ENCODE results near the gene TBCK.

The TBCK gene

DNA sequence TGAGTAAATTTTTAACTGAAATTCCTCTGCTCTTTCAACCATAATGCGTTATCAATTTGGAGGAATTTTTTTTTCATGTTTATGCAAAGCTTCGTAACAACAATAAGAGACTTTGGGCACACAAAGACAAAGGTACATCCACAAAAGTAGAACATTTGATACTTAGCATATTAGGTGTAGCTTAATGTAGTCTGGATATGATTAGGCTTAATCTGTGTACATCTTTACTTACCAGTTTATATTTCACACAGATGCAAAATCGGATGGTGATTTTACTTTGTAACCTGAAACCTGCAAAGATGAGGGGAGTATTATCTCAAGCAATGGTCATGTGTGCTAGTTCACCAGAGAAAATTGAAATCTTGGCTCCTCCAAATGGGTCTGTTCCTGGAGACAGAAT, 20.6 kb upstream of the TBCK start:
- H3K4me3 ChIP-seq (ENCODE audit: low read depth, low read length, poor library complexity, severe bottlenecking) = no peak overlapping the region
- no peak overlapping the region for H3K27ac ChIP-seq (ENCODE audit: low read depth, low read length, poor library complexity, severe bottlenecking)
- peaks cover 4% of the 10 kb centered on the region for H3K79me2 ChIP-seq (ENCODE audit: insufficient read depth, low read length)
- H3K9me2 ChIP-seq (ENCODE audit: low read depth, low read length) = no peaks in the 10 kb centered on the region
- no peaks in the 10 kb centered on the region for H4K20me1 ChIP-seq (ENCODE audit: insufficient read depth, low read length)
- H3K27me3 ChIP-seq (ENCODE audit: insufficient read depth, low read length) = no peaks in the 10 kb centered on the region
- peaks cover 81% of the 10 kb centered on the region for H3K36me3 ChIP-seq (ENCODE audit: insufficient read depth, low read length)
- no peaks in the 10 kb centered on the region for H3K4me1 ChIP-seq (ENCODE audit: insufficient read depth, low read length, severe bottlenecking)
- no peak overlapping the region for H3K4me2 ChIP-seq (ENCODE audit: low read length)
- TF ChIP-seq, protein P1, sequence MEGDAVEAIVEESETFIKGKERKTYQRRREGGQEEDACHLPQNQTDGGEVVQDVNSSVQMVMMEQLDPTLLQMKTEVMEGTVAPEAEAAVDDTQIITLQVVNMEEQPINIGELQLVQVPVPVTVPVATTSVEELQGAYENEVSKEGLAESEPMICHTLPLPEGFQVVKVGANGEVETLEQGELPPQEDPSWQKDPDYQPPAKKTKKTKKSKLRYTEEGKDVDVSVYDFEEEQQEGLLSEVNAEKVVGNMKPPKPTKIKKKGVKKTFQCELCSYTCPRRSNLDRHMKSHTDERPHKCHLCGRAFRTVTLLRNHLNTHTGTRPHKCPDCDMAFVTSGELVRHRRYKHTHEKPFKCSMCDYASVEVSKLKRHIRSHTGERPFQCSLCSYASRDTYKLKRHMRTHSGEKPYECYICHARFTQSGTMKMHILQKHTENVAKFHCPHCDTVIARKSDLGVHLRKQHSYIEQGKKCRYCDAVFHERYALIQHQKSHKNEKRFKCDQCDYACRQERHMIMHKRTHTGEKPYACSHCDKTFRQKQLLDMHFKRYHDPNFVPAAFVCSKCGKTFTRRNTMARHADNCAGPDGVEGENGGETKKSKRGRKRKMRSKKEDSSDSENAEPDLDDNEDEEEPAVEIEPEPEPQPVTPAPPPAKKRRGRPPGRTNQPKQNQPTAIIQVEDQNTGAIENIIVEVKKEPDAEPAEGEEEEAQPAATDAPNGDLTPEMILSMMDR (IDR thresholded peaks at IDR 0.05; ENCODE audit: low read length) = no peak
- no peak for TF ChIP-seq EZH2 (IDR thresholded peaks at IDR 0.05; ENCODE audit: borderline replicate concordance, low read length)
- no peaks in the 10 kb centered on the region for H3F3A ChIP-seq (ENCODE audit: insufficient read depth, low read length)
- no peaks in the 10 kb centered on the region for H3K9me3 ChIP-seq (ENCODE audit: low read length)
- H2AFZ ChIP-seq (ENCODE audit: low read length) = no peak overlapping the region
- H3K9ac ChIP-seq (ENCODE audit: low read length) = no peak overlapping the region

DNA sequence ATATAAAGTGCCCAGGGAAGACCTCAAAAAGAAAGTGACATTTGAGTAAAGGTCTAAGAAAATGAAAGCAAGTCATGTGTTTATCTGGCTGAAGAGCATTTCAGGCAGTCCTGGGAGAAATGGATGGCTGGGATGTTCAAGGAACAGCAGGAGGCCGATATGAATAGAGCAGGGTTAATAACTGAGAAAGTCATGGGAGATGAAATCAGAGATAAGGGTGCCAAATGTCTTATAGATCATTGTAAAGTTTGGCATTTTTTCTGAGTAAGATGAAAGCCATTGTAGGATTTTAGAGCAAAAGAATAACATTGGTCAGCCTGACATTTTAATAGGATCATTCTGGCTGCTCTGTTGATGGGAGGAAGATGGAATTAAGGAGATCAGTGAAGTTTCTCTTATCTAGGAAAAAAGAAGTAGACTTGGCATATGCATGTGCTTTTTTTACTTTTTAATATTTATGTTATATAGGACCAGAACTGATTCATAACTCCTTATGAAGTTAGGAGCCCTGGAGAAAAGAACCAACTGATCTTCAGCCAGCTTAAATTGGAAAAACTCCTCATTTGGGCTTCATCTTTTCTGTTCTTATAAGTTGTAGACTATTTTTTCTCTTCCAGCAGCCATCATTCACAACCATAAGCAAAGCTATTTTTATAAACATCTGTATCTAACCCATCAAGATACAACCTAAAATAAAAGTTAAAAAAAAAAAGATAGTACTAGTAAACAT, 18.9 kb upstream of the TBCK start:
- no peaks in the 10 kb centered on the region for H3K27me3 ChIP-seq (ENCODE audit: insufficient read depth, low read length)
- H3K27ac ChIP-seq (ENCODE audit: low read depth, low read length, poor library complexity, severe bottlenecking) = no peak overlapping the region
- H3K79me2 ChIP-seq (ENCODE audit: insufficient read depth, low read length) = no peaks in the 10 kb centered on the region
- no peaks in the 10 kb centered on the region for H4K20me1 ChIP-seq (ENCODE audit: insufficient read depth, low read length)
- no peaks in the 10 kb centered on the region for H3K4me1 ChIP-seq (ENCODE audit: insufficient read depth, low read length, severe bottlenecking)
- TF ChIP-seq EZH2 (IDR thresholded peaks at IDR 0.05; ENCODE audit: borderline replicate concordance, low read length) = no peak
- TF ChIP-seq, protein P1 (IDR thresholded peaks at IDR 0.05; ENCODE audit: low read length) = no peak
- no peak overlapping the region for H2AFZ ChIP-seq (ENCODE audit: low read length)
- H3K9ac ChIP-seq (ENCODE audit: low read length) = no peak overlapping the region
- H3K9me2 ChIP-seq (ENCODE audit: low read depth, low read length) = no peaks in the 10 kb centered on the region
- H3F3A ChIP-seq (ENCODE audit: insufficient read depth, low read length) = no peaks in the 10 kb centered on the region
- H3K4me3 ChIP-seq (ENCODE audit: low read depth, low read length, poor library complexity, severe bottlenecking) = no peak overlapping the region
- no peak overlapping the region for H3K4me2 ChIP-seq (ENCODE audit: low read length)
- H3K36me3 ChIP-seq (ENCODE audit: insufficient read depth, low read length) = peaks cover 79% of the 10 kb centered on the region
- H3K9me3 ChIP-seq (ENCODE audit: low read length) = no peaks in the 10 kb centered on the region

DNA sequence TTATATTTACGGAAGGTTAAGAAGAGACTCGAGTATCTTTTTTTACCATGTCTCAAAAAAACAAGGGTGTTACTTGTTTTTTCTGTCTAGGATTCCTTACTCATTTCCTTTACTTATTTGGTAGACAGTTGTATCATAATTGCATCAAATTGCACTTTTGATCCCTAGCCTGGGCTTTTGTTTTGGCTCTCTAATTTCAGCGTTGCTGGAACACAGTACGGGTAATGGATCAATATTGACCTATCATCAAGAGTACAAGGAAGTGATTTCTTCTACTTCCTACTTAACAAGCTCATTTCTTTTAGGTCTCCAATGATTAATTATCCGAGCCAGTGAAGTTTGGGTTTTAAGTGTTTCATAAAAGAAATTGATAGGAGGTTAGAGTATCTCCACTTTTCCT, 17.2 kb upstream of the TBCK start:
- no peak overlapping the region for H3K9ac ChIP-seq (ENCODE audit: low read length)
- H3K27me3 ChIP-seq (ENCODE audit: insufficient read depth, low read length) = no peaks in the 10 kb centered on the region
- no peak overlapping the region for H2AFZ ChIP-seq (ENCODE audit: low read length)
- H3K9me3 ChIP-seq (ENCODE audit: low read length) = no peaks in the 10 kb centered on the region
- no peak overlapping the region for H3K4me2 ChIP-seq (ENCODE audit: low read length)
- TF ChIP-seq EZH2 (IDR thresholded peaks at IDR 0.05; ENCODE audit: borderline replicate concordance, low read length) = no peak
- TF ChIP-seq, protein P1 (IDR thresholded peaks at IDR 0.05; ENCODE audit: low read length) = no peak
- no peaks in the 10 kb centered on the region for H3K79me2 ChIP-seq (ENCODE audit: insufficient read depth, low read length)
- H3K9me2 ChIP-seq (ENCODE audit: low read depth, low read length) = no peaks in the 10 kb centered on the region
- no peak overlapping the region for H3K27ac ChIP-seq (ENCODE audit: low read depth, low read length, poor library complexity, severe bottlenecking)
- H3K4me1 ChIP-seq (ENCODE audit: insufficient read depth, low read length, severe bottlenecking) = no peaks in the 10 kb centered on the region
- H4K20me1 ChIP-seq (ENCODE audit: insufficient read depth, low read length) = no peaks in the 10 kb centered on the region
- H3F3A ChIP-seq (ENCODE audit: insufficient read depth, low read length) = no peaks in the 10 kb centered on the region; the same call in 1 of the 2 replicates
- peaks cover 80% of the 10 kb centered on the region for H3K36me3 ChIP-seq (ENCODE audit: insufficient read depth, low read length)
- H3K4me3 ChIP-seq (ENCODE audit: low read depth, low read length, poor library complexity, severe bottlenecking) = no peak overlapping the region
